SK-N-SH treated with all-trans-retinoic acid at 6 μM for 48 hours (cell line): ENCODE data around the gene TMEM81.

Experiments
- ATAC-seq: fragments of 200-7000 bp; cut with Tn5 transposase; 3 replicates; pipeline ENCODE4 v1.9.1; 2020; ENCODE audit warnings: mild to moderate bottlenecking, moderate library complexity
- ARNTL ChIP-seq: fragments of 450-650 bp; formaldehyde crosslinking; IDR thresholded peaks from 2 replicates; pipeline ENCODE4 v1.5.0; 2020; ENCODE audit warnings: low read depth, mild to moderate bottlenecking, moderate library complexity, borderline replicate concordance
- BACH2 ChIP-seq: fragments of 250-450 bp; sonication (Bioruptor Pico); IDR thresholded peaks from 2 replicates; pipeline ENCODE4 v1.9.0; 2021; ENCODE audit warnings: mild to moderate bottlenecking, borderline replicate concordance
- CSDC2 ChIP-seq: fragments of 250-450 bp; sonication (Bioruptor Pico); IDR thresholded peaks from 2 replicates; pipeline ENCODE4 v1.5.0; 2020; ENCODE audit warnings: mild to moderate bottlenecking, moderate library complexity
- CSRNP3 ChIP-seq: fragments of 250-450 bp; sonication (Bioruptor Pico); IDR thresholded peaks from 2 replicates; pipeline ENCODE4 v1.5.1; 2021; ENCODE audit warnings: mild to moderate bottlenecking, moderate library complexity
- ESRRG ChIP-seq: fragments of 250-450 bp; sonication (Bioruptor Pico); IDR thresholded peaks from 2 replicates; pipeline ENCODE4 v1.6.1; 2021; ENCODE audit warnings: mild to moderate bottlenecking
- GLIS3 ChIP-seq: fragments of 250-450 bp; sonication (Bioruptor Pico); IDR thresholded peaks from 2 replicates; pipeline ENCODE4 v1.5.0; 2020; ENCODE audit warnings: mild to moderate bottlenecking, moderate library complexity
- ISL1 ChIP-seq: fragments of 250-450 bp; sonication (Bioruptor Pico); IDR thresholded peaks from 2 replicates; pipeline ENCODE4 v2.1.2; 2022; ENCODE audit warnings: mild to moderate bottlenecking, moderate library complexity
- OSR1 ChIP-seq: fragments of 250-450 bp; sonication (Bioruptor Pico); IDR thresholded peaks from 2 replicates; pipeline ENCODE4 v1.8.0; 2022; ENCODE audit warnings: moderate library complexity, mild to moderate bottlenecking, inconsistent platforms
- PPARA ChIP-seq: fragments of 250-450 bp; sonication (Bioruptor Pico); IDR thresholded peaks from 2 replicates; pipeline ENCODE4 v1.5.0; 2020; ENCODE audit warnings: mild to moderate bottlenecking, borderline replicate concordance
- RARB ChIP-seq: fragments of 250-450 bp; sonication (Bioruptor Pico); IDR thresholded peaks from 2 replicates; pipeline ENCODE4 v1.8.0; 2021; ENCODE audit warnings: mild to moderate bottlenecking, moderate library complexity
- SNAI2 ChIP-seq: fragments of 250-450 bp; sonication (Bioruptor Pico); IDR thresholded peaks from 2 replicates; pipeline ENCODE4 v1.5.0; 2020; ENCODE audit warnings: mild to moderate bottlenecking, moderate library complexity
- TCF4 ChIP-seq: fragments of 250-450 bp; sonication (Bioruptor Pico); IDR thresholded peaks from 2 replicates; pipeline ENCODE4 v1.8.0; 2021; ENCODE audit warnings: mild to moderate bottlenecking, moderate library complexity, borderline replicate concordance
- TOX ChIP-seq: fragments of 250-450 bp; sonication (Bioruptor Pico); IDR thresholded peaks from 2 replicates; pipeline ENCODE4 v1.8.0; 2021; ENCODE audit warnings: mild to moderate bottlenecking, moderate library complexity, borderline replicate concordance
- ZC3H10 ChIP-seq: fragments of 250-450 bp; sonication (Bioruptor Pico); IDR thresholded peaks from 2 replicates; pipeline ENCODE4 v1.5.1; 2021; ENCODE audit warnings: mild to moderate bottlenecking, moderate library complexity
- ZFP3 ChIP-seq: fragments of 250-450 bp; sonication (Bioruptor Pico); IDR thresholded peaks from 2 replicates; pipeline ENCODE4 v1.5.0; 2020; ENCODE audit warnings: mild to moderate bottlenecking, moderate library complexity
- ZFP30 ChIP-seq: fragments of 450-650 bp; formaldehyde crosslinking; IDR thresholded peaks from 2 replicates; pipeline ENCODE4 v1.5.0; 2022; ENCODE audit warnings: mild to moderate bottlenecking, moderate library complexity
- ZNF565 ChIP-seq: fragments of 450-650 bp; formaldehyde crosslinking; conservative IDR thresholded peaks from 2 replicates; pipeline ENCODE4 v1.5.0; 2020; ENCODE audit warnings: low read depth, mild to moderate bottlenecking, moderate library complexity
- ZNF70 ChIP-seq: fragments of 450-650 bp; formaldehyde crosslinking; IDR thresholded peaks from 2 replicates; pipeline ENCODE4 v1.5.0; 2020; ENCODE audit warnings: mild to moderate bottlenecking, moderate library complexity
- ZNF8 ChIP-seq: fragments of 450-650 bp; formaldehyde crosslinking; IDR thresholded peaks from 2 replicates; pipeline ENCODE4 v1.5.0; 2020; ENCODE audit warnings: mild to moderate bottlenecking, moderate library complexity
- TF ChIP-seq, protein P1 (sequence below): fragments of 250-450 bp; sonication (Bioruptor Pico); IDR thresholded peaks from 2 replicates; pipeline ENCODE4 v1.8.0; 2020; ENCODE audit warnings: mild to moderate bottlenecking, moderate library complexity, borderline replicate concordance
- TF ChIP-seq, protein P2 (sequence below): fragments of 250-450 bp; sonication (Bioruptor Pico); IDR thresholded peaks from 2 replicates; pipeline ENCODE4 v1.8.0; 2021; ENCODE audit warnings: low read depth, mild to moderate bottlenecking, moderate library complexity, borderline replicate concordance
- TF ChIP-seq, protein P3 (sequence below): fragments of 250-450 bp; sonication (Bioruptor Pico); IDR thresholded peaks from 2 replicates; pipeline ENCODE4 v1.5.1; 2020; ENCODE audit warnings: low read depth, mild to moderate bottlenecking, moderate library complexity

TMEM81 gene

DNA sequence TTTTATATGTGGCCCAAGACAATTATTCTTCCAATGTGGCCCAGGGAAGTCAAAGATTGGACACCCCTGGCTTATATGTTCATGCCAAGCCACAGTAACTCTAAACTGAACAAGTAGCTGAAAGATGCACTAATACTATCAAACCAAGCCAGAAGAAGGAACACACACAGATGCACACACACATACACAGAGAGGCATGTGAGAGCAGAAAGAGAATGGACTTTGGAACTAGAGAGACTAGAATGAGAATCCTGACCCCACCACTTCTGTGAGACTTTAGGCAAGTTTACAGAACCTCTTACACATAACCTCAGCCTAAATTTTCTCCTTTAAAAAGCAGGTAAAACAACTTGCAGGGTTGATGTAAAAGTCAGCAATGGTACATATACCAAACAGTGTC lies 11.2 kb upstream of the TMEM81 start:
- no peak for TF ChIP-seq BACH2
- no peak for TF ChIP-seq ESRRG (CRISPR knock-in tag)
- no peak for TF ChIP-seq ZFP3 (CRISPR knock-in tag)
- TF ChIP-seq ZNF70: no peak
- TF ChIP-seq, protein P1, sequence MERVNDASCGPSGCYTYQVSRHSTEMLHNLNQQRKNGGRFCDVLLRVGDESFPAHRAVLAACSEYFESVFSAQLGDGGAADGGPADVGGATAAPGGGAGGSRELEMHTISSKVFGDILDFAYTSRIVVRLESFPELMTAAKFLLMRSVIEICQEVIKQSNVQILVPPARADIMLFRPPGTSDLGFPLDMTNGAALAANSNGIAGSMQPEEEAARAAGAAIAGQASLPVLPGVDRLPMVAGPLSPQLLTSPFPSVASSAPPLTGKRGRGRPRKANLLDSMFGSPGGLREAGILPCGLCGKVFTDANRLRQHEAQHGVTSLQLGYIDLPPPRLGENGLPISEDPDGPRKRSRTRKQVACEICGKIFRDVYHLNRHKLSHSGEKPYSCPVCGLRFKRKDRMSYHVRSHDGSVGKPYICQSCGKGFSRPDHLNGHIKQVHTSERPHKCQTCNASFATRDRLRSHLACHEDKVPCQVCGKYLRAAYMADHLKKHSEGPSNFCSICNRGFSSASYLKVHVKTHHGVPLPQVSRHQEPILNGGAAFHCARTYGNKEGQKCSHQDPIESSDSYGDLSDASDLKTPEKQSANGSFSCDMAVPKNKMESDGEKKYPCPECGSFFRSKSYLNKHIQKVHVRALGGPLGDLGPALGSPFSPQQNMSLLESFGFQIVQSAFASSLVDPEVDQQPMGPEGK: no peak
- TF ChIP-seq TOX (CRISPR knock-in tag): no peak
- TF ChIP-seq PPARA (CRISPR knock-in tag): no peak
- TF ChIP-seq, protein P2, sequence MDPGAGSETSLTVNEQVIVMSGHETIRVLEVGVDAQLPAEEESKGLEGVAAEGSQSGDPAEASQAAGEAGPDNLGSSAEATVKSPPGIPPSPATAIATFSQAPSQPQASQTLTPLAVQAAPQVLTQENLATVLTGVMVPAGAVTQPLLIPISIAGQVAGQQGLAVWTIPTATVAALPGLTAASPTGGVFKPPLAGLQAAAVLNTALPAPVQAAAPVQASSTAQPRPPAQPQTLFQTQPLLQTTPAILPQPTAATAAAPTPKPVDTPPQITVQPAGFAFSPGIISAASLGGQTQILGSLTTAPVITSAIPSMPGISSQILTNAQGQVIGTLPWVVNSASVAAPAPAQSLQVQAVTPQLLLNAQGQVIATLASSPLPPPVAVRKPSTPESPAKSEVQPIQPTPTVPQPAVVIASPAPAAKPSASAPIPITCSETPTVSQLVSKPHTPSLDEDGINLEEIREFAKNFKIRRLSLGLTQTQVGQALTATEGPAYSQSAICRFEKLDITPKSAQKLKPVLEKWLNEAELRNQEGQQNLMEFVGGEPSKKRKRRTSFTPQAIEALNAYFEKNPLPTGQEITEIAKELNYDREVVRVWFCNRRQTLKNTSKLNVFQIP (CRISPR knock-in tag): no peak
- no peak for TF ChIP-seq RARB (CRISPR knock-in tag)
- TF ChIP-seq CSRNP3 (CRISPR knock-in tag): no peak
- no peak for TF ChIP-seq CSDC2 (CRISPR knock-in tag)
- no peak for TF ChIP-seq ISL1
- TF ChIP-seq GLIS3 (CRISPR knock-in tag): no peak
- no peak for TF ChIP-seq ZC3H10 (CRISPR knock-in tag)
- no peak for TF ChIP-seq OSR1
- no peak for TF ChIP-seq SNAI2 (CRISPR knock-in tag)
- TF ChIP-seq, protein P3, sequence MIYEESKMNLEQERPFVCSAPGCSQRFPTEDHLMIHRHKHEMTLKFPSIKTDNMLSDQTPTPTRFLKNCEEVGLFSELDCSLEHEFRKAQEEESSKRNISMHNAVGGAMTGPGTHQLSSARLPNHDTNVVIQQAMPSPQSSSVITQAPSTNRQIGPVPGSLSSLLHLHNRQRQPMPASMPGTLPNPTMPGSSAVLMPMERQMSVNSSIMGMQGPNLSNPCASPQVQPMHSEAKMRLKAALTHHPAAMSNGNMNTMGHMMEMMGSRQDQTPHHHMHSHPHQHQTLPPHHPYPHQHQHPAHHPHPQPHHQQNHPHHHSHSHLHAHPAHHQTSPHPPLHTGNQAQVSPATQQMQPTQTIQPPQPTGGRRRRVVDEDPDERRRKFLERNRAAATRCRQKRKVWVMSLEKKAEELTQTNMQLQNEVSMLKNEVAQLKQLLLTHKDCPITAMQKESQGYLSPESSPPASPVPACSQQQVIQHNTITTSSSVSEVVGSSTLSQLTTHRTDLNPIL (CRISPR knock-in tag): no peak
- TF ChIP-seq ARNTL (CRISPR knock-in tag): no peak
- no peak for TF ChIP-seq ZNF565
- TF ChIP-seq ZNF8 (CRISPR knock-in tag): no peak
- no peak for ATAC-seq

- ATAC-seq: no peak; the same call in 2 of the 3 replicates
Measured at GRCh38 chr1:205091043-205091740, 6.9 kb upstream of the TMEM81 start.

GRCh38 chr1:205088341-205088740 lies 4.1 kb upstream of the TMEM81 start:
- ATAC-seq: peak; percentile 42; the same call in 2 of the 3 replicates
- TF ChIP-seq, protein P2 (CRISPR knock-in tag): no peak
- TF ChIP-seq, protein P3 (CRISPR knock-in tag): no peak
- TF ChIP-seq CSDC2 (CRISPR knock-in tag): no peak
- TF ChIP-seq PPARA (CRISPR knock-in tag): no peak
- TF ChIP-seq OSR1: no peak
- TF ChIP-seq ZFP30 (CRISPR knock-in tag): no peak

More at GRCh38 chr1:205091043-205091740, 6.9 kb upstream of the TMEM81 start:
- TF ChIP-seq ZNF70 (no peak), ZFP3 (CRISPR knock-in tag) (no peak), TCF4 (CRISPR knock-in tag) (0 out of 2 replicates have a peak, but pooled peaks have one; percentile 43)
